Breast epithelium (tissue), 4 donors: ENCODE measurements around the gene ZNF823. TPM values are rescaled to one million over a fixed set of nuclear protein-coding genes. Genes with fewer than 3 reads are reported as not detected.

Experiments
- DNase-seq, 2 donors: peaks; one replicate each; pipeline ENCODE4 v3.0.0-alpha.2; 2019; ENCODE audit warnings: low spot score in 2 of 2
- H3K27ac ChIP-seq, 2 donors: fragments of 200-600 bp; sonication (generic) in 1 of 2; one replicate each; pipeline ENCODE4 v1.5.1; 2016 to 2019; ENCODE audit warnings: mild to moderate bottlenecking in 1 of 2
- H3K27me3 ChIP-seq, 2 donors: fragments of 200-600 bp; sonication (generic) in 1 of 2; one replicate each; pipeline versions ENCODE4 v1.5.1 to v1.6.0; 2017 to 2019; ENCODE audit warnings: control low read depth in 1 of 2, mild to moderate bottlenecking in 1 of 2
- H3K36me3 ChIP-seq: fragments of 200-600 bp; one replicate; pipeline ENCODE4 v1.5.1; 2019
- H3K4me1 ChIP-seq, 2 donors: fragments of 200-600 bp; sonication (generic); one replicate each; pipeline ENCODE4 v1.5.1; 2016 to 2019; ENCODE audit warnings: control low read depth in 1 of 2
- H3K4me3 ChIP-seq, 3 donors: fragments of 200-600 bp; sonication (generic); 1 replicate in 2 of 3; 2 replicates in 1 of 3; pipeline ENCODE4 v1.5.1; 2016 to 2019; ENCODE audit warnings: mild to moderate bottlenecking in 3 of 3, moderate library complexity in 2 of 3
- H3K9me3 ChIP-seq, 2 donors: fragments of 200-600 bp; sonication (generic) in 1 of 2; one replicate each; pipeline ENCODE4 v1.5.1; 2016 to 2019; ENCODE audit warnings: control low read depth in 1 of 2
- POLR2A ChIP-seq: fragments of 450-650 bp; IDR thresholded peaks from one replicate; pipeline ENCODE4 v1.6.1; 2016; ENCODE audit warnings: antibody characterized with exemption, mild to moderate bottlenecking, moderate library complexity
- POLR2AphosphoS5 ChIP-seq, 3 donors: sonication (generic); formaldehyde crosslinking; IDR thresholded peaks; one replicate each; pipeline ENCODE4 v1.6.1; 2017; ENCODE audit warnings: antibody characterized with exemption in 3 of 3
- intact Hi-C: fragments of 100-400 bp; cut with DNase I; formaldehyde crosslinking; loops from one replicate; pipeline ENCODE4 v1.15.1; 2023; ENCODE audit warnings: low total_unique reads
- total RNA-seq, 3 donors: library from RNA; depleted of rRNA; stranded (reverse); fragments of >200 nt; gene quantifications; one replicate each; pipeline ENCODE4 v1.1.0, GENCODE V29; 2016
- TF ChIP-seq, protein P1 (sequence below), 3 donors: fragments of 450-650 bp; IDR thresholded peaks; one replicate each; pipeline ENCODE4 v1.5.1; 2016 to 2017; ENCODE audit warnings: antibody characterized with exemption in 3 of 3, mild to moderate bottlenecking in 3 of 3, moderate library complexity in 3 of 3

Gene ZNF823
- total RNA-seq, 3 donors from 2014 or later: 10.4 to 20.9 (median 13.1) TPM

DNA sequence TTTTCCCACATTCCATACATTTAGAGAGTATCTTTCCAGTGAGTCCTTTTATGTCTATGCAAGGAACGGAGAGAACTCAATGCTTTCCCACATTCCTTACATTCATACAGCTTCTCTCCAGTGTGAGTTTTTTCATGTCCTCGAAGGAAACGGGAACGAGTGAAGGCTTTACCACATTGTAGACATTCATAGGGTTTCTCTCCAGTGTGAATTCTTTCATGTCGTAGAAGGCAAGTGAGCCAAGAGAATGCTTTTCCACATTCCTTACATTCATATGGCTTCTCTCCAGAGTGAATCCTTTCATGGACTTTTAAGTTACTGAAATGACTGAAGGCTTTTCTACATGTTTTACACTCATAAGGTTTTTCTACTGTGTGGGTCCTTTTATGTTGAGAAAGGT, 17.1 kb downstream of the ZNF823 start:
- H3K27me3 ChIP-seq: no peaks in the 10 kb centered on the region
- H3K4me3 ChIP-seq: no peak overlapping the region
- peaks cover 18% of the 10 kb centered on the region for H3K36me3 ChIP-seq
- intact Hi-C loops: no loop called here
- TF ChIP-seq, protein P1, sequence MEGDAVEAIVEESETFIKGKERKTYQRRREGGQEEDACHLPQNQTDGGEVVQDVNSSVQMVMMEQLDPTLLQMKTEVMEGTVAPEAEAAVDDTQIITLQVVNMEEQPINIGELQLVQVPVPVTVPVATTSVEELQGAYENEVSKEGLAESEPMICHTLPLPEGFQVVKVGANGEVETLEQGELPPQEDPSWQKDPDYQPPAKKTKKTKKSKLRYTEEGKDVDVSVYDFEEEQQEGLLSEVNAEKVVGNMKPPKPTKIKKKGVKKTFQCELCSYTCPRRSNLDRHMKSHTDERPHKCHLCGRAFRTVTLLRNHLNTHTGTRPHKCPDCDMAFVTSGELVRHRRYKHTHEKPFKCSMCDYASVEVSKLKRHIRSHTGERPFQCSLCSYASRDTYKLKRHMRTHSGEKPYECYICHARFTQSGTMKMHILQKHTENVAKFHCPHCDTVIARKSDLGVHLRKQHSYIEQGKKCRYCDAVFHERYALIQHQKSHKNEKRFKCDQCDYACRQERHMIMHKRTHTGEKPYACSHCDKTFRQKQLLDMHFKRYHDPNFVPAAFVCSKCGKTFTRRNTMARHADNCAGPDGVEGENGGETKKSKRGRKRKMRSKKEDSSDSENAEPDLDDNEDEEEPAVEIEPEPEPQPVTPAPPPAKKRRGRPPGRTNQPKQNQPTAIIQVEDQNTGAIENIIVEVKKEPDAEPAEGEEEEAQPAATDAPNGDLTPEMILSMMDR (IDR thresholded peaks at IDR 0.05): no peak
- TF ChIP-seq POLR2AphosphoS5 (IDR thresholded peaks at IDR 0.05): no peak
- TF ChIP-seq POLR2A: no peak
- H3K9me3 ChIP-seq: peaks cover 19 to 26% of the 10 kb centered on the region in 2 donors
- no peak overlapping the region for H3K27ac ChIP-seq
- no peak for DNase-seq
- no peaks in the 10 kb centered on the region for H3K4me1 ChIP-seq

- peaks cover 0 to 3% of the 10 kb centered on the region in 2 donors for H3K9me3 ChIP-seq
- H3K27ac ChIP-seq: no peak overlapping the region
- TF ChIP-seq, protein P1 (IDR thresholded peaks at IDR 0.05): no peak
- TF ChIP-seq POLR2AphosphoS5 (IDR thresholded peaks at IDR 0.05): no peak
- no peak for TF ChIP-seq POLR2A
- no peaks in the 10 kb centered on the region for H3K27me3 ChIP-seq
- no peak for DNase-seq
- H3K36me3 ChIP-seq: no peaks in the 10 kb centered on the region
- intact Hi-C loops: no loop called here
- no peaks in the 10 kb centered on the region for H3K4me1 ChIP-seq
- no peak overlapping the region for H3K4me3 ChIP-seq
Observed at GRCh38 chr19:11710313-11710712, 28.4 kb downstream of the ZNF823 start.

DNA sequence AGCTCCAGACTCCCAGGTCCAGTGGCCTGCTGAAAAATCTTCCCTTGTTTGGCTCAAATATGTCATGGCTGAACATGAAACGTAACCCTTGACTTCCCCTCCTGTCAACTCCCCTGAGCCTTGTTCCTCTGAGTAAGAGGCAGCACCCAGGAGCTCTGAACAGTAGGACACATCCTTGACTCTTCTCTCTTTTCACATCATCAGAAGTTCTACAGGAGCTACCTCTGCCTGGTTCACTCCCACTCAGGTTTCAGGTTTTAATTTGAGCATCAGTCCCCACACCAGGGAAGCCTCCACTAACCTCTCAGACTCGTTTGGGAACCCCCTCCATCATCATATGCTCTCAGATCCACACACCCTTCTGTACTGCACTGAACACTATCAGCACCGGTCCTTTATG, 30.3 kb downstream of the ZNF823 start:
- H3K9me3 ChIP-seq: no peaks in the 10 kb centered on the region
- no peak overlapping the region for H3K4me3 ChIP-seq
- H3K36me3 ChIP-seq: no peaks in the 10 kb centered on the region
- no peak overlapping the region for H3K27ac ChIP-seq
- no peaks in the 10 kb centered on the region for H3K27me3 ChIP-seq
- intact Hi-C loops: no loop called here
- TF ChIP-seq POLR2AphosphoS5 (IDR thresholded peaks at IDR 0.05) (no peak), POLR2A (no peak)
- TF ChIP-seq, protein P1 (IDR thresholded peaks at IDR 0.05): no peak
- no peaks in the 10 kb centered on the region for H3K4me1 ChIP-seq
- DNase-seq: no peak

DNA sequence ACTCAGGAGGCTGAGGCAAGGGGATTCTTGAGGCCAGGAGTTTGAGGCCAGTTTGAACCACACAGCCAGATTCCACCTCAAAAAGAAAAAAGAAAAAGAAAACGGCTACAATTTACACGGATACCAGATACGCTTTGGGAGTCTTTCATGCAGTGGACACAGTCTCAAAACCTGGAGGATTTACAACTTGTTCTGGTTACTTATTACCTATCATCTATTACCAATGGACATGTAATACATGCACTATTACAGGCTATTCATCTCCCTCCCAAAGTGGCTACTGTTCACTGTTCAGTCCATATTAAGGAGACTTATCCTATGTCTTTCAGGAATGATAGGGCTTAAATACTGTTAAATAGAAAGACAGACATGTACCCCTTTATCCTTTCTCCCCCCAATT, 33.3 kb downstream of the ZNF823 start:
- no peaks in the 10 kb centered on the region for H3K27me3 ChIP-seq
- no peak for DNase-seq
- H3K4me1 ChIP-seq: no peaks in the 10 kb centered on the region
- TF ChIP-seq, protein P1 (IDR thresholded peaks at IDR 0.05): no peak
- no peak for TF ChIP-seq POLR2AphosphoS5 (IDR thresholded peaks at IDR 0.05)
- TF ChIP-seq POLR2A: no peak
- no peaks in the 10 kb centered on the region for H3K36me3 ChIP-seq
- H3K4me3 ChIP-seq: no peak overlapping the region
- intact Hi-C loops: no loop called here
- no peaks in the 10 kb centered on the region for H3K9me3 ChIP-seq
- H3K27ac ChIP-seq: no peak overlapping the region

GRCh38 chr19:11704626-11705025, 34.1 kb downstream of the ZNF823 start:
- no peaks in the 10 kb centered on the region for H3K27me3 ChIP-seq
- H3K4me3 ChIP-seq: no peak overlapping the region
- no peak for DNase-seq
- intact Hi-C loops: no loop called here
- H3K9me3 ChIP-seq: no peaks in the 10 kb centered on the region
- H3K36me3 ChIP-seq: no peaks in the 10 kb centered on the region
- no peak overlapping the region for H3K27ac ChIP-seq
- TF ChIP-seq, protein P1 (IDR thresholded peaks at IDR 0.05): no peak
- no peak for TF ChIP-seq POLR2A
- TF ChIP-seq POLR2AphosphoS5 (IDR thresholded peaks at IDR 0.05): no peak
- no peaks in the 10 kb centered on the region for H3K4me1 ChIP-seq
